Measurements from ENCODE around the gene EFCAB12. TPM values are rescaled to one million over a fixed set of nuclear protein-coding genes. Genes with fewer than 3 reads are reported as not detected.

Gene EFCAB12
- total and polyA plus RNA-seq, 2 of the 4 experiments (the other 2 are of a cell fraction): under 0.01 to 0.17 TPM

- intact Hi-C loops (cut with micrococcal nuclease) (loop anchor here (5.0 kb wide), 1 partner anchor 84 kb away; no protein-coding TSS in a partner anchor), dilution Hi-C loops (cut with HindIII; ENCODE audit: low sequenced_read_pairs, unreplicated experiment) (no loop called here), in situ Hi-C loops (cut with MboI; ENCODE audit: low sequenced_read_pairs) (no loop called here)
- H3K4me1 ChIP-seq (ENCODE audit: control insufficient read depth, insufficient read depth, low read length): no peaks in the 10 kb centered on the region; the same call in 1 of the 2 replicates
- H4K8ac ChIP-seq (ENCODE audit: low read depth in 2 of 2, low read length in 2 of 2): no peak overlapping the region
- no peak overlapping the region for H3K9ac ChIP-seq (ENCODE audit: low read depth, low read length)
- no peak overlapping the region for H2BK5ac ChIP-seq (ENCODE audit: low read depth, low read length, poor library complexity, severe bottlenecking)
- H3K56ac ChIP-seq (ENCODE audit: extremely low read depth, insufficient read depth, low read length): no peak overlapping the region
- no peak overlapping the region for H3K23ac ChIP-seq (ENCODE audit: low read depth, low read length)
- ChIA-PET CTCF (no interaction called here), POLR2A (ENCODE audit: unreplicated experiment) (no interaction called here)
- peaks cover 0 to 7% of the 10 kb centered on the region in 2 experiments; a peak in 1 of 4 replicates for H3K79me1 ChIP-seq (ENCODE audit: low read depth in 1 of 2, low read length in 2 of 2)
- H3K4me3 ChIP-seq (ENCODE audit: insufficient read depth, low read depth, low read length): no peak overlapping the region
- H3K18ac ChIP-seq (ENCODE audit: low read depth, low read length): no peak overlapping the region
- no peak overlapping the region for H2AFZ ChIP-seq (replicated peaks; ENCODE audit: low read length, poor library complexity)
- H3K36me3 ChIP-seq (ENCODE audit: control insufficient read depth, insufficient read depth, low read length): peaks cover 6% of the 10 kb centered on the region
- H3K14ac ChIP-seq (replicated peaks; ENCODE audit: low read depth, low read length): no peak overlapping the region
- H2BK120ac ChIP-seq (ENCODE audit: low read depth, low read length): no peak overlapping the region
- H2BK15ac ChIP-seq (ENCODE audit: low read depth, low read length): no peak overlapping the region
- no peaks in the 10 kb centered on the region for H3K27me3 ChIP-seq (ENCODE audit: control insufficient read depth, insufficient read depth, low read length)
- H4K20me1 ChIP-seq (ENCODE audit: insufficient read depth, low read length): no peaks in the 10 kb centered on the region
- H3K9me1 ChIP-seq (ENCODE audit: insufficient read depth, low read length): peaks cover 8% of the 10 kb centered on the region
- no CpG with 5 or more reads among the region's 1 CpG for WGBS, 2 experiments (ENCODE audit: extremely low coverage in 2 of 2, insufficient read length in 1 of 2)
- peak; percentile 75 for DNase-seq
- no peak overlapping the region for H3K4me2 ChIP-seq (ENCODE audit: low read depth, low read length)
- H4K5ac ChIP-seq (ENCODE audit: low read depth, low read length): no peak overlapping the region
- no TSS peak for BruUV-seq (replicated peaks)
- H3K9me3 ChIP-seq (ENCODE audit: control insufficient read depth, insufficient read depth, low read length): no peaks in the 10 kb centered on the region
- H3K4ac ChIP-seq (ENCODE audit: low read depth, low read length): no peak overlapping the region
- H2BK20ac ChIP-seq (ENCODE audit: low read depth, low read length): no peak overlapping the region
- no peak overlapping the region for H2AK5ac ChIP-seq (ENCODE audit: low read depth, low read length)
- peak; percentile 72 for ATAC-seq (ENCODE audit: low read depth)
- TF ChIP-seq FOS (IDR thresholded peaks at IDR 0.05; ENCODE audit: low read depth, low read length) (peak; percentile 39; the same call in 1 of the 2 replicates), POLR2A (IDR thresholded peaks at IDR 0.05; ENCODE audit: low read depth, low read length) (no peak), CEBPB (IDR thresholded peaks at IDR 0.05; ENCODE audit: low read depth, low read length) (peak; percentile 53; the same call in 1 of the 2 replicates)
- no peak overlapping the region for H2AK9ac ChIP-seq (replicated peaks; ENCODE audit: low read depth, low read length, poor library complexity)
- H4K91ac ChIP-seq (ENCODE audit: insufficient read depth, low read depth, low read length): no peak overlapping the region
- H3K27ac ChIP-seq (ENCODE audit: insufficient read depth, low read length): no peak overlapping the region
These were observed 25.3 kb upstream of the EFCAB12 start for GRCh38 chr3:129453732-129454131.
